ENCODE results near the gene SPRED1.

Gene SPRED1

DNA sequence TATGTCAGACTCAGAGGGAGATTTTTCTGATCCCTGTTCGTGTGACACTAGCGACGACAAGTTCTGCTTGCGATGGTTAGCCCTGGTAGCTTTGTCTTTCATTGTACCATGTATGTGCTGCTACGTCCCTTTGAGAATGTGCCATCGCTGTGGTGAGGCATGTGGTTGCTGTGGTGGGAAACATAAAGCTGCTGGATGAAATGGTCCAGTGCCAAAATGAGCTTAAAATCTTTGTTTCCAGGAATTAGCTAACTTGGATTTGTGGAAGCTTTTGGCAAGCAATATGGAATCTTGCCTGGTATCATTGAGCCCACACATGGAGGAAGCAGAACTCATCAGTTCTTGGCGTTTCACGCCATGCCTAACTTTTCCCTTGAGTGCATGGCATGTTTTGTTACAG, 98.8 kb downstream of the SPRED1 start:
- DNase-seq (ENCODE audit: low read depth in 2 of 3, low spot score in 2 of 3) = no peak

DNA sequence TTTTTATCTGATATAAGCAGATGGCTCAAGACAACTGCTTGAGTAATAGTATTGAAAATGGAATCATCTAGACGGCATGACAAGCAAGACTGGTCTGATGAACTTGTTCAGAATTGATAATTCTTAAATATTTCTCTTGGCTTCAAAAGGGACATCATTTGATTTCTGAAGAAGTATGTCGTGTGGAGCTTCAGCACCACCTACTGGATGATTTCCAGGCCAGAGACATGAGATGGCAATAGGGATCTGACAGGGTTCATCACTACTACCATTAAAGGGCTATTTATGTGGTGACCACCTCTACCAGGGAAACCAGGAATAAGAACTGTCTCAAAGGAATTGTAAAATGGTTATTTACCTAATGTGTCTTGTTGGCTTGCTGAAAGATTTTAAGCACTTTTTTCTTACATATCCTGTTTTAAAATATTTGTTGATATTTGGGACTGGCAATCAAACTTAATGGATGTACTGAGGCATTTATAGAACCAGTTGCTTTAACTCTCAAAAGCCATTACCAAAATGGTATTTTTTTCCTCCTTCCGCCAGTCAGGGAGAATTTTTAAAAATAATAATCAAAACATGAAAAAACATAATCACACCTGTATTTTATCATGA, 101.8 kb downstream of the SPRED1 start:
- DNase-seq (ENCODE audit: low read depth in 2 of 3, low spot score in 2 of 3) = peak in 1 of 3 experiments; percentile 6

GRCh38 chr15:38362355-38362754, 109.7 kb downstream of the SPRED1 start:
- no peak for DNase-seq (ENCODE audit: low read depth in 2 of 3, low spot score in 2 of 3)

DNA sequence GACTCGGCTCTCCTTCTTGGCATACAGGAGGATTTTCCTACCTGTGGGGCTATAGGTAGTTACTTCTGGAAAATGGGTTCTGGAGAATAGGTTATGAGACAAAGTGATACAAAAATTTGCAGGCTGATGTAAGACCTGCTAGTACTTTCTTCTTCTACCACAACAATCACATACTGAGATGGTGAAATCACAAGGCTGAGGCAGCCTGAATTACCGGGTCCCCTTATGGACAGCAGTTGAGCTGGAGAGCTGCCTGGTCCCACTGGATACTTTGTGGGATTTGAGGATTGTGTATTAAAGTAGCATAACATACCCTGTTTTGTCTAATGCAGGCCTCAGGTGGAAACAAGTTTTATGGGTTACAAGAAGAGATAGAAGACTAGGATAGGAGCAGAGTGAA, 114.8 kb downstream of the SPRED1 start:
- no peak for DNase-seq (ENCODE audit: low read depth in 2 of 3, low spot score in 2 of 3)

DNA sequence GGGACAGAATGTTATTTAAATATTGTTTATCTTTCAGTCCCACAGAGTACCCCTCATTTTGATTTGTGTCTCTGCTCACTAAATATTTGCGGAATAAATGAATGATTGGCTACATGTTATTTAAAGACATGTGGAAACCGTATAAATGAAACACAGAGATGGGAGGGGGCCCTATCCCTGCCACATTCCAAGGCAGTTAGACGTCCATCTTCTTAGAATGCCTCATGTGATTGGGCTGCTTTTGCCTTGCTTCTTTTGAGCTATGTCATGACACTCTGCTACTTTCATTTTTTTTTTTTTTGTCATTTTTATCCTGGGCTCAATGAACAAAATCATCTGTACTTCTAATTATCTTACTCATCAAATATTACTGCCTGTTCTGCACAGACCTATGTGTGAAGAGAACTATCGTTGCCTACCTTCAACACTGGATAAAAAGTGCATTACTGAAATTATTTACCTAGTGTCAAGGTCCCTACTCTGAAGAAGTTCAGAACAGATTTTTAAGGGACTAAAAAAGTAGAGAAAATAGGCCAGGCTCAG, 117.4 kb downstream of the SPRED1 start:
- DNase-seq (ENCODE audit: low read depth in 2 of 3, low spot score in 2 of 3) = no peak

DNA sequence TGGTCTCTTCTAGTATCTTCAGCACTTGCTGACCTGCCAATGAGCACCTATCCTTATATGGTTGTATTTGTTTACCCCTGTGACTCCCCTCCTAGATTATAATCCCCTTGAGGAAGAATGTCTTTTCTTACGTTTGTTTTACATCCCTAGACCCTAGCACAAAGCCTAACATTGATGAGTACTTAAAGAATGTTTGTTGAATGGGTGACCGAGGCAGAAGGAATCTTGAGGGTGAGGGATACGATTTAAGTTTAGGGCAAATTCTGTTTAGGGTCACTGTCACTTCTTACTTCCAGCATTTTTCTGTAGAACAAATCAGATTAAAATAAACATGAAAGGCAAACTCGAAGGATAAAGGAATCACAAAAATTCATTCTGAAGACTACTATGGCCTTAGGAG, 120.4 kb downstream of the SPRED1 start:
- no peak for DNase-seq (ENCODE audit: low read depth in 2 of 3, low spot score in 2 of 3)

DNA sequence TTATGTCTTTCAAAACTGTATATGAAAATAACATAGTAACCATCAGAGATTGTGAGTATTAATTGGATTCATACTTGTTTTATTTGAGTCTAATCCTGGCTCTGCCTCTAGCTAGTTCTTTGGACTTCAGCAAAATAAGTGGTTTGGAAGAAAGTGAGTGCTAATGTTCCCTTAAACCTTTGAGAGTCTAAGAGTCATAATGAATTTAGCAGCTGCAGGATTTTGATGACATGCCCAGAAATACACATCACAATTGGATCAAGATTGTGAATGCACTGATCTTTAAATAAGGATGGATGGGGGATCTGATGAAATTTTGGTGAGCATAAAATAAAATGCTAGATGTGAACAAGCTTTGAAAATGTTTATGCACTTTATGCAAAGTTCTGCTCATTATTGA, 121.4 kb downstream of the SPRED1 start:
- DNase-seq (ENCODE audit: low read depth in 2 of 3, low spot score in 2 of 3) = no peak

DNA sequence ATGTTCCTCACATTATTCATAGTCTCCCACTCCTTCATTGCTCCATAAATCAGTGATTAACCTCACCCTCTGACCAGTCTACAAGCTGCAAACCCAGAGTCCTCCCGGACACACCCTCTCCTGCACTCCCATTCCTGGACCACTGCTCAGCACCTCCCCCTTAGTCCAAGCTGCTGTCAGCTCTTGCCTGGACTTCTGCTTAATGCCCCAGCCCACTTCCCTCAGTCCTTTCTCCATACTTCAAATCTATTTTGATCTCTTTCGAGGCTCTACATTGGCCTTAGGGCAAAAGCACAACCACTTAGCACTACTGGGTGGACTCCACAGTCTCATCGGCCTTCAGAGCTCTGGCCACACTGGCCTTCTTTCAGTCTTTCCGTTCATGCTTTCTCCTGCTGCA, 121.9 kb downstream of the SPRED1 start:
- DNase-seq (ENCODE audit: low read depth in 2 of 3, low spot score in 2 of 3) = no peak

GRCh38 chr15:38376081-38376480, 123.4 kb downstream of the SPRED1 start:
- no peak for DNase-seq (ENCODE audit: low read depth in 2 of 3, low spot score in 2 of 3)

- DNase-seq (ENCODE audit: low read depth in 2 of 3, low spot score in 2 of 3) = no peak
Measured at GRCh38 chr15:38377636-38378035, 125.0 kb downstream of the SPRED1 start.

DNA sequence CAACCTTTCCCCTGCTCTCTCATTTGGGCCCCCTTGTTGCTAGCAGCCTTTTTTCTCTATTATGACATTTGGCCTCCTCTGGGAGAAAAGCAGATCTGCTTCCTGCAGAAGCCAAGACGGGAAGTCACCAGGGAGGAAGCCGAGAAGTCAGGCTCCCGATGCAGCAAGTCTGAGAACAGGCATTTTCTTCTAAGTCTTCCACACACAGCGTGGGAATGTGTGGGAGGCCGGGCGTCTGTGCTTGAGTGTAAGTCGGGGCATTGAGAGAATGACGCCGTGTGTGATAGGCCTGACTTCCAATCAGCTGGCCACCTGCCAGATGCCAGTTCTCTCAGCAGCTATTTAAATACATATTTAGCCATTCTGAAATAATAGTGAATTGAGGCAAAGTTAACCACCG, 125.5 kb downstream of the SPRED1 start:
- DNase-seq (ENCODE audit: low read depth in 2 of 3, low spot score in 2 of 3) = no peak

GRCh38 chr15:38389924-38390542, 137.4 kb downstream of the SPRED1 start:
- peak; percentile 19 to 43 (median 34) for DNase-seq (ENCODE audit: low read depth in 2 of 3, low spot score in 2 of 3)

GRCh38 chr15:38391191-38391590, 138.6 kb downstream of the SPRED1 start:
- no peak for DNase-seq (ENCODE audit: low read depth in 2 of 3, low spot score in 2 of 3)

GRCh38 chr15:38398134-38398533, 145.5 kb downstream of the SPRED1 start:
- no peak for DNase-seq (ENCODE audit: low read depth in 2 of 3, low spot score in 2 of 3)

DNA sequence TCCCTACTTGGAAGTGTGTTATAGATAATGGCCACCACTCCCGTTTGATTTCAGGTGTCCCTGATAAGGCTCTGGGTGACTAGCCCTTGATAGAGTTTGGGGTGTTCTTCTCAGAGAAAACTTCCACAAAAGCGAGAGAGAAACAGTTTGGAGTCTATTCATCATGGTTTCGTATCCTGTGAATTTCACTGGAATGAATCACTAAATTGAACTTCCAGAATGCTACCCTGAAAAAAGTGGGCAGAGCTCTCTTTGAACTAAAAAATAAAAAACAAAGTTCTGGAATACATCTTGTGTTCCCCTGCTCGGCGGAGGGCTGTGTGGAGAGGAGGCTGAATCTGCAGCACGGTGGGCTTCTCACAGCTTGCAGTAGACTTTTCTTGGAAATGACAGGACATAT, 148.5 kb downstream of the SPRED1 start:
- no peak for DNase-seq (ENCODE audit: low read depth in 2 of 3, low spot score in 2 of 3)

DNA sequence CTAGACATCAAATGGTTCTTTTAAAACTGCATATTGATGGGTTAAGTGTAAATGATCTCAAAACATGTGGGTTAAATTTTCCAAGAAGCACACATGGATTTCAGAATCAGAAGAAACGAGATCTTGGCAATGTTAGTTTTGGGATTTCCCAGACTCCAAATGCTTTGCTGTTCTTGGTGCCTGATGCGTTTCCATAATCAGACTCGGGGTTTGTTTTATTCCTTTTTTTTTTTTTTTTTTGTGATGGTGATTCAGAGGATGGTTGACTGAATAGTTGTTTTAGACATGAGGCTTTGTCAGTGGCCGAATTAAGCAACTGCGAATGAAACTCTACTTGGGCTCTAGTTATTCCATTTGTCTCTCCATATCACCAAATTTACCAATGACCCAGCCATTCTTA, 149.1 kb downstream of the SPRED1 start:
- no peak for DNase-seq (ENCODE audit: low read depth in 2 of 3, low spot score in 2 of 3)

DNA sequence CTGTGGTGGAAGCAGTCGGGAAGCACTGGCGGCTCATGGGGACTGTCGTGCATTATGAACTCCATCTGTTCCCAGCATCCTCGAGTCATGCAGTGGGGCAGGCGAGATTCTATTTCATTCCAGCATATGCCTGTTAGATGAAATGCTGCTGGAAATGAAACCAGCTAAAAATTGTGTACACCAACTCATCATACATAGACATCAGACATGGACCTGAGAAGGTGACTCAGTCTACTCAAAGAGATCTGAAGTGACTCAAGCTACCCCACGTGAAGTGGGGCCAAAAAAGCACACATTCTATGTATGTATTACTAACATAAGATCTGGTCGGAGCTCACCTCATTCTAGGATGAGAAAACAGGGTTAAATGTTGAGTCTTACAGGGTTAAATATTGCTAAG, 153.8 kb downstream of the SPRED1 start:
- DNase-seq (ENCODE audit: low read depth in 2 of 3, low spot score in 2 of 3) = no peak
